GM21619 (cell line): ENCODE measurements around the gene CTNS.

Experiments used
- ATAC-seq: cut with Tn5 transposase; IDR thresholded peaks from one replicate; pipeline ENCODE4 v1.9.1; 2021; ENCODE audit not compliant: unreplicated experiment

CTNS gene

DNA sequence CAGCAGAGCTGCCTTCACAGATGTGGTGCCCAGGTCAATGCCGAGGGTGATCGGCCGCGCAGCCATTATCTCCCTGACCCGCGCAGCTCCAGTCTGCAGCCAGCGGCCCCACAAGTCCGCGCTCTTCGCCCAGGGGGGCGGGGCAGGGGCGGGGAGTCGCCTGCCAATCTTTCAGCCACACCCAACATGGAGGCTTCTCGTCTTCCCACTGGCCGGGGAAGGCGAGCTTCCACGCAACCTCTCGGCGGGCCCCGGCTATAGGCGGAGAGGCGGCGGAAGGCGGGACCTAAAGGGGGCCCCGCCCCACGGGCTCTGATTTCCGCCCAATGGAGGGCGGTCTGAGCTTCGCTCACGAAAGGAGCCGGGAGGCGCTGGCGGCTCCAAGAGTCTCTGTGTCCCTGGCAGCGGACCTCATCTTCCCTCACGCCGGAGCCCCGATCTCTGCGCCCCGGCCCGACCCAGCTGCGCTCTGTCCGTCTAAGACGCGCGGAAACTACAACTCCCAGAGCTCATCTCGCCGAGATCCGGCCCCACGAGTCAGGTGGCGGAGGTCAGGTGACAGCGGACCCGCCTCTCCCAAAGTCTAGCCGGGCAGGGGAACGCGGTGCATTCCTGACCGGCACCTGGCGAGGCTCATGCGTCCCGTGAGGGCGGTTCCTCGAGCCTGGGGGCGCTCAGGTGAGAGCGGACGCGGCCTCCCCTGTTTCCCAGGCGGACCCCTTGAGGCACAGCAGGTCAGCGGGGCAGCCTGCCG, at the start of gene CTNS, which contains the start of gene SHPK:
Gene CTNS (plus strand): TSS at position 607 of the 754 bp plus-strand sequence. CDS start 3,447 bp downstream, outside the sequence.
Gene SHPK (minus strand): TSS at position 97 of the 754 bp plus-strand sequence. CDS start 31 bp downstream, at position 66.
- peak; percentile 90 for ATAC-seq

DNA sequence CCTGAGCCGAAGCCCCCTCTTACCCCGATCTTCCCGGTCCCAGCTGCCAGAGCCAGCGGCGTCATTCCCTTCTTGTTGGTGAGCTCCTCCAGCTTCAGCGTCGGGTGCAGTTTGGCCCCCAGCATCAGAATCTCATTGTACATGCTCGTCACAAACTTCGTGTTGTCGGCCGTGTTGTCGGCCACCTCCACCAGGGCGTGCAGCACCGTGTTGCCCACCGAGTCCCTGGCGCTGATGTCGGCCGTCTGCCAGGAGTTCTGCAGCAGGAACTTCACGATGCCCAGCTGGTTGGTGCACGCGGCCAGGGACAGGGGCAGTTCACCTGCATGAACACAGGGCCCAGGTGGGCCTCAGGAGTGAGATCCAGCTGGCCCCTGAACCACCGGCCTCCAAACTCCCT, 46.8 kb upstream of the CTNS start:
- ATAC-seq = no peak

DNA sequence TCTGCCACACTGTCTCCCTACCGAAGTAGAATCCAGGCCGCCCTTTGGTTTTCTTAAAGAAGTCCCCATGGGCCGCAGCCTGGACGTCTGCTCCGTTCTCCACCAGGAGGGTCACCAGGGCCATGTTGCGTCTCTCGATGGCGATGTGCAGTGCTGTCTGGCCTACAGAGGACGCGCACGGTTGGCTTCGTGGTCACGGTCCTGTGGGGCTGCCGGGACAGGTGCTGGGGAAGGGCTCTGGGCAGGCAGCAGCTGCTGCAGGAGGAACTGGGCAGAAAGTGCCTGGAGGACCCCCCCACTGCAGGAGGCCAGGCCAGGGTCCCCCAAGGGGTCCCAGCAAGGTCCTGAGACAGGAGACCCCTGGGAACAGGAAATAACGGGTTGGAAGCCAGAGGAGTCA, 46.3 kb upstream of the CTNS start:
- no peak for ATAC-seq

DNA sequence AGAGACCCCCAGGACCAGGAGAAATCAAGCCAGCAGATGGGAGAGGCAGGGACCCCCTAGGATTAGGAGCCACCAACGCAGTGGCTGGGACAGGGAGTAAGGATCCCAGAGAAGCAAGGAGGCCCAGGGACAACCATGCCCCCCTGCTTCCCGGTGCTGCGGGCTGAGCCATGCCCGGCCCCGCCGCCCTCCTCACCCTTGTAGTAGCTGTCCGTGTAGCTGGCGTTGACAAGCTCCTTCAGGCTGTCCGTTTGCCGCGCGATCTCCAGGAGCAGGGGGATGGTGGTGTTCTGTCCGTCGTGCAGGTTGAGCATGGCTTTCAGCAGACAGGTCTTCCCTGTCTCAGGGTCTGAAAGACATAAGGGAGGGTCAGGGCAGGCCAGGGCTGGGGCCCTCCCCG, 45.8 kb upstream of the CTNS start:
- ATAC-seq = no peak

DNA sequence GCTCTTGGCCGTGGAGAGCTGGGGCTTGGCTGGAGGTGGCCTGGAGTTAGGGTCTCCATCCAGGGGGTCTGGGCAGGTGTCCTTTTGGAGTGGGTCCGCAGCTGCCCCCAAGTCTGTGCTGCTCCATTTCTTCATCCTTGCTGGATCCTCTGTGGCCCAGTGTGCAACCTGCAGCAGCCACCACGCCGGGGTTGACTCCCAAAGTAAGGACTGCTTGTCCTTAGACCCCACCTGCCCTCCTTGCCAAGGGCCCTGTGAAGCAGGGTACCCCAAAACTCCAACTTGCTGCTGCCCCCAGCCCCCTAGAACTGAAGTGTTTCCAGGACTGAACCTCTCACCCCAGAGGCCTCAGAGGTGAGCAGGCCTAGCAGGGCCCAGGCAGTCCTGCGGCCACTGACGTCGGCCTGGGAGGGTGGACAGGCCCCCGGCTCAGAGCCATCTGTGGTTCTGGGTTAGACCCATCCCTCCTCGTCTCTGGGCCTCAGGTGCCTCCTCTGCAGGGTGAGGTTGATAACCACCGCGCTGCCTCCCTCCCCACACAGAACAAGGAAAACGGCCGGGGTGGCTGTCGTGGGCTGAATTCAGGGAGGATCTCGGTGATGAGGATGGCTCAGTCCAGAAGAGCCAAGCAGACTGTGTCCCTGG, 44.2 kb upstream of the CTNS start:
- no peak for ATAC-seq

DNA sequence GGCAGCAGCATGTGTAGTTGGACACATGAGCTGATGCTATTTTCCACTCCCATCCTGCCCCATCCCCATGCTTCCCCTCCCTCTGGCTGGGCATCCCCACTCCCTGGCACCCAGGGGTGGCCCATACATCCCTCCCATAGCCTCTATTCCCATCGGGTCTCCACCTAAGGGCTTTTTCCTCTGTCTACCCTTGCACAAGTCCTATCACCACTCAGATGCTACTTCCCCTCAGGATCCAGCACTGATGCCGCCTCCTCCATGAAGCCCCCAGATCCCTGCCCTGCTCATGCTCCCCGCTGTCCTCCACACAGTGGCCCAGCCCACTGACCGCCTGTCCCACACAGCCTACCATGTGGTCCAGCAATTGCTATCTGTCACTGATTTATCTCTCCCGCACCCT, 43.2 kb upstream of the CTNS start:
- no peak for ATAC-seq

DNA sequence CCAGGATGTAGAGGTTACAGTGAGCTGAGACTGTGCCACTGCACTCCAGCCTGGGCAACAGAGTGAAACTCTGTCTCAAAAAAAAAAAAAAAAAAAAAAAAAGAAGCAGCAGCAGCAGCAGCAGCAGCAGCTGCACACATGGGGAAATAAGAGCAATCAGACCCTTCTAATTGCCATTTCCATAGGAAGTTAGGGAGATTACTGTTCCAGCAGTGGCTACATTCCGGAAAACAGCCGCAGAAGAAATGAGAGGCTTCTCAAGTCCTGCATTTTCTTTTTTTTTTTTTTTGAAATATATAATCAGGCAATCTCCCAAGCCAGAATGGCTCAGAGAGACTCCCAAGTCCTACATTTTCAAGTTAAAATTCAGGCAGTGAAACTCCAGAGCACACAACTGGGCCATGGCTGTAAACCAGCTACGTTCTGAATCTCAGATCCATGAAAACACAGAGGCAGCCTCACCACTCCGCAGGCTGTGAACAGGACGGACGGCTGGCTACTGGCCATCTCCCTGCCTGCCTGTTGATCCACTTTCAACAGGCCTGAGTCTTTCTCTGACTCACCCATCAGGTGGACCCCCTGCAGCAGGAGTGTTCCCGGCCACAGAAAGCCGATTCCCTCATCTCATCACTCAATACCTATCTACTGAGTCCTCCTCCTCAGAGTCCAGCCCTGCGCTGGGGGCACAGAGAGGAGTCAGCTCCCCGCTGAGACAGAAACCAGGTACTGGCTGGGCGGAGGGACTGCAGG, 42.3 kb upstream of the CTNS start:
- no peak for ATAC-seq

DNA sequence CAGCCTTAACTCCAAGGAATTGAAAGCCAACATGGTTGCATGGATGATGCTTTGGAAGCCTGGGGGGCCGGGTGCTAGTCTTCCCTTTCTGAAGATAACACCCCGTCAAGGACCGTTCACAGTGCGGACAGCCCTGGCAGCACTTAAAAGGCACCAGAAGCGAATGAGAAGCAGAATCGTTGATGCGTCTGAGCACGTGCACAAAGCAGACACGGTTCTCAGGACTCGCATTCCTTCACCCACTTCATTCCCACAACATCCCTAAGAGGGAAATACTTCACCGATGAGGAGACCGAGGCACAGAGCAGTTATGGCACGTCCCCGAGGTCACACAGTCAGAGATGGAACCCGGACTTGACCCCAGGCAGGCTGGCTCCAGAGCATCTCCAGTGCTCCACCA, 41.6 kb upstream of the CTNS start:
- ATAC-seq = no peak

DNA sequence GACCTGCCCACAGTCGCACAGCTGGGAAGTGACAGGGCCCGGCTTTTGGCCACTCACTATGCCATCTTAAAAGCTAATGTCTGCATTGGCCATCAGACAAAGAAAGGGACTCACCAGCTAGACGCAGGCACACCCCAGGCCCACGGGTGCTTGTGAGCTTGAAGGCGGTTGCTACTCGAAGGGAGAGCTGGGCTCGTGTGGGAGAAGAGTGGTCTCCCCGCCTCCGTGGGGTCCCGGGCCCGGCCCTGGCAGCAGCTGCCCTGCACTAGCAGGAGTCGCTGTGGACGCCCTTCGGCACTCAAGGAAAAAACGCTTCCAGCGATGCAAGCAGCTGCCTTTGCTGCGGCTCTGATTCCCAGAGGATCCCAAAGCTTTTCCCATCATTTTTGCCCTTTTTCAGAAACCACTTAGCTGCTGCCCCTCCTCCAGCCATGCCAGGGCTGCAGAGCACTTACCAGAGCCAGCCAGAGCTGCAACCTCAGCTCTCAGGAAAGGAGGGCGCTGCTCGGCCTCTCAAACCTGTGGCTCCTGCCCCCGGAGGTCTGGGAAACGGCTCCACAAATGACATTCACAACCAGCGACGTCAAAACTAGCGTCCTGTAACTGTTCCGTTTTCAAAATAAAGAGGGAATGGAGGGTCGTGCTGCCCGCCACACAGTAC, 39.6 kb upstream of the CTNS start:
- ATAC-seq = no peak

DNA sequence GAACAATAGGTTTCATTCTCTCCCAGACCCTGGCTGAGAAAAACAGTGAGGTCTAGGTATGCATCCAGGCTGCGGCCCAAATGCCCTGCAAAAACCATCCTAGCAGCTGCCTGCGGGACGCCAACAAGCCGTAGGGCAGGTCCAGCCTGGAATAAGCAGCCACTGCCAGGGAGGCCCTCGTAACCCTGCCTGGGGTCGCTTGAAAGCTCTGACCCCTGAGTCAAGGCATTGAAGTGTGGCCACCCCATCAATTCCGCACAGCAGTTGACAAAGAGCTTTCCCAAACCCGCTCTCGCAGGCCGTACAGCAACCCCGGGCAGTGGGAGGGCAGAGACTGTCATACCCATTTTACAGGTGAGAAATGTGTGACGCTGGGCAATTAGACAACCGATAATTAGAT, 38.5 kb upstream of the CTNS start:
- no peak for ATAC-seq

DNA sequence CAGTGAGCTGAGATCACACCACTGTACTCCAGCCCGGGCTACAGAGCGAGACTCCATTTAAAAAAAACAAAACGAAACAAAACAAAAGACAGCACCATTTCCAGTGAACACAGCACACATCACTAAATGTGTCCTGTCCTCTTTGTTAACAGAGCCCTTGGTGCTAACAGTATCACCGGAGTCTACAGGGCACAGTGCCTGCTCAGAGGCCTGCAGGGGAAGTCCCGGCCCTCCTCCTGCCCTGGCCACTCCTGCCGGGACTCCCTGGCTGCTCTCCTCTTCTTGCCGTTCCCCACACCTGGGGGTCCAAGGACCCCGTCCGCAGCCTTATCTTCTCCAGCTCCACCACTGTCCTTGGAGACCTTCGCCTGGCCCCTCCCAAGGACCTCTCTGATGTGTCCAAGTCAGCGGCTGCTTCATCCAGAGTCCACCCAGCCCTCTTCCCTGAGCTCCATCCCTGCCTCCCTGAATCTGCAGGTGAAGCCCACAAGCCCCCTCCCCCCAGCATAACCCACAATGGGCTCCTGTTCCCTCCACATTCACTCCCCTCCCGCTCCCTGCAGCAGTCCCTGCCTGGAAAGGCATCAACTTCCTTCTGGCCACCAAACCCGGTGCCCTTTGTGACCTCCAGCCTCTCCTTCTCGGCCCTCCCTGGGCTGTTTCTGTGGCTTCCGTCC, 35.9 kb upstream of the CTNS start:
- no peak for ATAC-seq

DNA sequence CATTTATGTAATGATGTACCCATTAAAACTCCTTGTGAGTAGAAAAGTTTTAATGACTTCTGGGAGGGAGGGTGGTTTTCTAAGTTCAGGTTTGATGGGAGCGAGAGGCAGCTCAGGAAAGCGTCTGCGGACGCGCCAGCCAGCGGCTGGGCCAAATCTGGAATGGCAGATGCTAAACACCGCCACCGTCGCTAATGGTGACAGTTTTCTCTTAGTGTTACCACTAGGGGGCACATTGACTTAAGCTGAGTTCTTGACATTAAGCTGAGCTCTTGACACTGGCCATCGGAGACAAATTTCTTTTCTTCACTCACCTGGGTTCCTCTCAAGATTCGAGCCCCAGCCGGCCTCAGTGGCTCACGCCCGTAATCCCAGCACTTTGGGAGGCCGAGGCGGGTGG, 34.1 kb upstream of the CTNS start:
- no peak for ATAC-seq

DNA sequence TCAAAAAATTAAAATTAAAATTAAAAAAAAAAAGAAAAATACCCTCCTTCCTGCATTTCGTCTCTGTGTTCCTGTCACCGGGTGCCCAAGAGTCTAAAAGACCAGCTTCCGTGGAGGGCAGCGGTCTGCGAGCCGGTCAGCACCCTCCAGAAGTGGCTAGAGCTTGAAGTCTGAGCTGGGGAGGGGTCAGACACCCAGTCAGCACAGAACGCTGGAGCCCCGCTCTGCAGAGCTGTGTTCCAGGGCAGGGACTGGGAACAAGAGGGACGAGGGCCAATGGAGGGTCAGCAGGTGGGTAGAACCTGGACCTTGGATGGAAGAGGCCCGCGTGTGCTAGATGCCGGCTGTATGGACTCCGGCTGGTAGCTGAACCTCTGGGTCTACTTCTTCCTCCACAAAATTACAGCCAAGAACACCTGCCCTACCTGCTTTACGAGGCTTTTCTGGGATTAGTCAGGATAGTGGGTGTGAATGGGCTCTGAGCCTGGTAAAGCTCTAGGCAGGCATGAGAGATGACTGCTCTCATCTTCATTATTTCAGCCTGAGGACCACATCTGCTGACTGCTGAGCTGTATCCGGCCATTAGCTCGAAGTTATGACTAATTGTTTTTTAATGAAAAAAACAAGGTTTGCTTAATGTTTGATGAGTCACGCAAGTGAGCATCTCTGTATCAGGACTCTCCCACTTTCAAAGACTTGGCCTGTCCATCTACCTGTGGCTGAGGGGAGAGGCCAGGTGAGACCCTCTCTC, 33.3 kb upstream of the CTNS start:
- ATAC-seq = no peak

DNA sequence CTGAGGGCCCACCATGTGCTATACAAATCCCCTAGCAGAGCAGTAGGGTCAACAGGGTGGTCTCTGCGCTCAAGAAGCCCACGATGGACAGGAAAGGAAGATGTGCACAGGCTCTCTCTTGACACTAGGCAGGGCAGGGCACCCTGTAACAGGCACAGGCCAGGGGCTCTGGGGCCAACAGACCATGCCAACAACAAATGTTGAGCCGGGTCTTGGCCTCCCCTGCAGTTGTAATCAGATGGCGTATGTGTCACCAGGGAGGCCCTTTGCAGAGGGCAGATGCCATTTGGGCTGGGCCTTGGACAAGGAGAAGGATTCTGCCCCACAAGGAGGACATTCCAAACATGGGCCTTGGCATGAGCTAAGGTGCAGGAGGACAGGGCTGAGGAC, 32.7 kb upstream of the CTNS start:
- no peak for ATAC-seq

DNA sequence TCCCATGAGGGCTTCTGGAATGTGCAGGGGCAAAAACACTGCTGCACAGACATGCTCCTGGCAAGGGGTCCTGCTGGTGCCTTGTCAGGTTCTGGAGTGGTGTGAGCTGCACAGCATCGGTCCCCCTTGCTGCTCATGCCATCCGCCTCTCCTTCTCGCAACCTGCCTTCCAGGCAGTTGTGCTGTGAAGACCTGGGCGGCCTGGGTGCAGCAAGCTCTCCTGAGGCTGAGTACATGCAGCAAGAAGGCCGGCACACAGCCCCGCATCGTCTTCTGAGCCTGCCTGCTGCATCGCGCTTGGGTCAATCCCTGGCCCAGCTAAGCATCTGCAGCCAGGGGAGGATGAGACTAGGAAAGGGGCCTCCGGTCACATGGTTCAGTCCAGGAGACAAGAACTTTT, 26.9 kb upstream of the CTNS start:
- ATAC-seq = no peak

DNA sequence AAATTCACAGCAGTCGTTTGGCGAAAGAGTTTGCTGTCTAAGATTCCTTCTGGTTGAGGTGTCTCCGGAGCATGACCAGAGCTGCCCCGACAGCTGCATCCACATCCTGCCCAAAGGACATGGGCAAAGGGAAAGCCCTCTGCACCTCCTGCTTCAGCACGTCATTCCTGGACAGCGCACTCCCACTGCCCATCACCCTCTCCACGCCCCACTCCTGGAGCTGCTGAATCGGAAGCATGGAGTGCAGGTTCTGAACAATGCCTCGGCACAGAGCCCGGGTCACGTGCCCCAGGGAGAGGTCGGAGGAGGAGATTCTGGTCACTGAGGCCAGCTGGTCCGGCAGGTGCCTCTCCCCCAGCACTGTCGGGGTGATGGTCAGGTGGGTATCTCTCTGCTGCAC, 26.0 kb upstream of the CTNS start:
- ATAC-seq = no peak

DNA sequence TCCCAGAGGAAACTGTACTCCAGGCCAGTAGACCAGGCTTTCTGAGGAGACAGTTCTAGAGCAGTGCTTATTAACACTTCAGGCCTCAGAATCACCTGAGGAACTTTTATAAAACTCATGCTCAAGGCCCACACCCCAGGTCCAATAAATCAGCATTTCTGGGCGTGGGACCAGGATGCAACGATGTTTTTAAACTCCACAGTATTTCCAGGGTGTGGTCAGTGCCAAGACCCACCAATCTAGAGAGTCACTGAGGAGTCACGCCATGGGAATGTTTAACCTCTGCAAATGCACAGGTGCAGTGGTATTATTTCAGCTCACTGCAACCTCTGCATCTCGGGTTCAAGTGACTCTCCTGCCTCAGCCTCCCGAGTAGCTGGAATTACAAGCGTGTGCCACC, 23.4 kb upstream of the CTNS start:
- ATAC-seq = no peak

DNA sequence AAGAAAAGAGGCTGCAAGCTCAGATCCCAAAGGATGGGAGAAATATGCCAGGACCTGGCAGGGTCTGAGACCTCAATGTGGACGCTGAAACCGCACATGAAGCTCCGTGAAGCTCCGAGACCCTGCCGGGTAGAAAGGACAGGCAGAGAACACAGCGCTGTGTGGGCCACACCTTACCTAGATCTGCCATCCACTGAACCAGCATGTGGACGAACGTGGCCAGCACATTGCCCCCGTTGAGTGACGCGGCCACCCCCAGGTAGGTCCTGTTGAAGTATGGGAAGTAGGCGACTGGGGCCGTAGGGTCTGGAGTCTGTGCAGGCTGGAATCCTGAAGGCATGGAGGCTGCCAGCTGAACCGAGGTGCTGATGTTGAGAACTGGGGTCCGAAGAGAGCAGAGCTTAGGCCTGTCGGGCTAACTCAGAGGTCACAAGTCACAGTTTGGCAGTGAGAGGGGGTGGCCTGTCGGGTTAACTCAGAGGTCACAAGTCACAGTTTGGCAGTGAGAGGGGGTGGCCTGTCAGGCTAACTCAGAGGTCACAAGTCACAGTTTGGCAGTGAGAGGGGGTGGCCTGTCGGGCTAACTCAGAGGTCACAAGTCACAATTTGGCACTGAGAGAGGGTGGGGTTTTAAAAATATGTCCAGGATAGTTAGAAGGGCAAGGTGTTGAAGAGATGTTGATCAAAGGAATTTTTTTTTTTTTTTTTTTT, 21.2 kb upstream of the CTNS start:
- no peak for ATAC-seq

DNA sequence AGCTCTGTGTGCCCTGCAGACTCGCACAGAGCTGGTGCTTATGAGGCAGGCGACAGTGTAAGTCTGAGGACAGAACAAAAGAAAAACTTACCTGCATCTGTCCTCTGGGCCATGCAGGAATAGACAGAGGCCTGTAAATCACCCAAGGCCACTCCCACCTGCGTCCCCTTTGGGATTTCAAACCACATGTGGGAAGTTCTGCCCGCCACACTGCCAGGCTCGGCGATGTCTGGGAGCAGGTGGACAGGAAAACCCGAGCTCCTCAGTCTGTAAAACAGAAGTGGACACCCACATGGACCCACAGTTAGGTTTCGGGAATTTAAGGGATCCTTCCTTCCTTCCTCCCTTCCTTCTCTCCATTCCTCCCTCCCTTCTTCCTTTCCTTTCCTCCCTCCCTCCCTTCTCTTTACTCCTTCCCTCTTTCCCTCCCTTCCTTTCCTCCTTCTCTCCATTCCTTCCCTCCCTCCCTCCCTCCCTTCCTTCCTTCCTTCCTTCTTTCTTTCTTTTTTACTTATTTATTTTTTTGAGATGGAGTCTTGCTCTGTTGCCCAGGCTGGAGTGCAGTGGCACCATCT, 15.3 kb upstream of the CTNS start:
- no peak for ATAC-seq
